ENCODE results near the gene CNGA3. TPM values are rescaled to one million over a fixed set of nuclear protein-coding genes. Genes with fewer than 3 reads are reported as not detected.
"Not testable (repeated sequence)": the region's sequence is repeated elsewhere in the genome, so short reads cannot be mapped to it uniquely, and the experiment has no call there.

The CNGA3 gene
- total RNA-seq, 1 donor: not detected

GRCh38 chr2:98393354-98393753 is 47.1 kb downstream of the CNGA3 start:
- no peaks in the 10 kb centered on the region for H3K9me3 ChIP-seq (ENCODE audit: low read depth, low read length)
- peaks cover under 1% of the 10 kb centered on the region for H3K27me3 ChIP-seq (ENCODE audit: insufficient read depth, low read length)
- H3K4me1 ChIP-seq (ENCODE audit: insufficient read depth, low read length): no peaks in the 10 kb centered on the region
- no peak overlapping the region for H3K4me3 ChIP-seq (ENCODE audit: low read length)

GRCh38 chr2:98394595-98395153 is 48.4 kb downstream of the CNGA3 start:
- Histone ChIP-seq H3K9me3 (ENCODE audit: low read depth, low read length) (no peaks in the 10 kb centered on the region), H3K4me1 (ENCODE audit: insufficient read depth, low read length) (no peaks in the 10 kb centered on the region), H3K27me3 (ENCODE audit: insufficient read depth, low read length) (peaks cover 13% of the 10 kb centered on the region), H3K4me3 (ENCODE audit: low read length) (no peak overlapping the region)

- no peaks in the 10 kb centered on the region for H3K9me3 ChIP-seq (ENCODE audit: low read depth, low read length)
- H3K4me1 ChIP-seq (ENCODE audit: insufficient read depth, low read length): no peaks in the 10 kb centered on the region
- peaks cover 25% of the 10 kb centered on the region for H3K27me3 ChIP-seq (ENCODE audit: insufficient read depth, low read length)
- H3K4me3 ChIP-seq (ENCODE audit: low read length): no peak overlapping the region
These were observed 49.7 kb downstream of the CNGA3 start for GRCh38 chr2:98395977-98396376.

- H3K4me1 ChIP-seq (ENCODE audit: insufficient read depth, low read length): no peaks in the 10 kb centered on the region
- H3K9me3 ChIP-seq (ENCODE audit: low read depth, low read length): no peaks in the 10 kb centered on the region
- peaks cover 31% of the 10 kb centered on the region for H3K27me3 ChIP-seq (ENCODE audit: insufficient read depth, low read length)
- no peak overlapping the region for H3K4me3 ChIP-seq (ENCODE audit: low read length)
These were observed 50.6 kb downstream of the CNGA3 start for GRCh38 chr2:98396745-98397355.

- Histone ChIP-seq H3K9me3 (ENCODE audit: low read depth, low read length) (no peaks in the 10 kb centered on the region), H3K4me1 (ENCODE audit: insufficient read depth, low read length) (no peaks in the 10 kb centered on the region), H3K27me3 (ENCODE audit: insufficient read depth, low read length) (peaks cover 35% of the 10 kb centered on the region), H3K4me3 (ENCODE audit: low read length) (no peak overlapping the region)
These were observed 52.9 kb downstream of the CNGA3 start for GRCh38 chr2:98399140-98399539.

- no peak overlapping the region for H3K4me3 ChIP-seq (ENCODE audit: low read length)
- no peaks in the 10 kb centered on the region for H3K9me3 ChIP-seq (ENCODE audit: low read depth, low read length)
- H3K4me1 ChIP-seq (ENCODE audit: insufficient read depth, low read length): no peaks in the 10 kb centered on the region
- H3K27me3 ChIP-seq (ENCODE audit: insufficient read depth, low read length): peaks cover 30% of the 10 kb centered on the region
These were observed 57.6 kb downstream of the CNGA3 start for GRCh38 chr2:98403878-98404277.

- Histone ChIP-seq H3K9me3 (ENCODE audit: low read depth, low read length) (no peaks in the 10 kb centered on the region), H3K27me3 (ENCODE audit: insufficient read depth, low read length) (peaks cover 22% of the 10 kb centered on the region), H3K4me3 (ENCODE audit: low read length) (no peak overlapping the region), H3K4me1 (ENCODE audit: insufficient read depth, low read length) (no peaks in the 10 kb centered on the region)
These were observed 58.4 kb downstream of the CNGA3 start for GRCh38 chr2:98404556-98405250.

- Histone ChIP-seq H3K4me1 (ENCODE audit: insufficient read depth, low read length) (no peaks in the 10 kb centered on the region), H3K27me3 (ENCODE audit: insufficient read depth, low read length) (peaks cover 16% of the 10 kb centered on the region), H3K9me3 (ENCODE audit: low read depth, low read length) (no peaks in the 10 kb centered on the region), H3K4me3 (ENCODE audit: low read length) (no peak overlapping the region)
These were observed 59.0 kb downstream of the CNGA3 start for GRCh38 chr2:98405301-98405700.

GRCh38 chr2:98408155-98408554 is 61.9 kb downstream of the CNGA3 start:
- H3K27me3 ChIP-seq (ENCODE audit: insufficient read depth, low read length): no peaks in the 10 kb centered on the region
- no peaks in the 10 kb centered on the region for H3K4me1 ChIP-seq (ENCODE audit: insufficient read depth, low read length)
- no peak overlapping the region for H3K4me3 ChIP-seq (ENCODE audit: low read length)
- H3K9me3 ChIP-seq (ENCODE audit: low read depth, low read length): no peaks in the 10 kb centered on the region

GRCh38 chr2:98412751-98413458 is 66.6 kb downstream of the CNGA3 start:
- Histone ChIP-seq H3K4me3 (ENCODE audit: low read length) (no peak overlapping the region), H3K9me3 (ENCODE audit: low read depth, low read length) (no peaks in the 10 kb centered on the region), H3K27me3 (ENCODE audit: insufficient read depth, low read length) (no peaks in the 10 kb centered on the region), H3K4me1 (ENCODE audit: insufficient read depth, low read length) (no peaks in the 10 kb centered on the region)

GRCh38 chr2:98414246-98414645 is 68.0 kb downstream of the CNGA3 start:
- H3K4me3 ChIP-seq (ENCODE audit: low read length); H3K9me3 ChIP-seq (ENCODE audit: low read depth, low read length); H3K4me1 ChIP-seq (ENCODE audit: insufficient read depth, low read length); H3K27me3 ChIP-seq (ENCODE audit: insufficient read depth, low read length): not testable (repeated sequence)

- H3K4me3 ChIP-seq (ENCODE audit: low read length); H3K4me1 ChIP-seq (ENCODE audit: insufficient read depth, low read length); H3K9me3 ChIP-seq (ENCODE audit: low read depth, low read length); H3K27me3 ChIP-seq (ENCODE audit: insufficient read depth, low read length): not testable (repeated sequence)
These were observed 69.5 kb downstream of the CNGA3 start for GRCh38 chr2:98415719-98416248.

GRCh38 chr2:98416383-98417159 is 70.3 kb downstream of the CNGA3 start:
- Histone ChIP-seq H3K4me3 (ENCODE audit: low read length) (no peak overlapping the region), H3K27me3 (ENCODE audit: insufficient read depth, low read length) (no peaks in the 10 kb centered on the region), H3K4me1 (ENCODE audit: insufficient read depth, low read length) (no peaks in the 10 kb centered on the region), H3K9me3 (ENCODE audit: low read depth, low read length) (no peaks in the 10 kb centered on the region)

- H3K9me3 ChIP-seq (ENCODE audit: low read depth, low read length): peaks cover 7% of the 10 kb centered on the region
- no peaks in the 10 kb centered on the region for H3K27me3 ChIP-seq (ENCODE audit: insufficient read depth, low read length)
- no peaks in the 10 kb centered on the region for H3K4me1 ChIP-seq (ENCODE audit: insufficient read depth, low read length)
- no peak overlapping the region for H3K4me3 ChIP-seq (ENCODE audit: low read length)
These were observed 73.3 kb downstream of the CNGA3 start for GRCh38 chr2:98419544-98419943.

Data from mononuclear cell (primary cell).